Fibroblast of mammary gland (primary cell): ENCODE data around the gene NR5A2.

Experiments
- DNase-seq: peaks from one replicate; pipeline ENCODE4 v3.0.0-alpha.2; 2010; ENCODE audit warnings: low read depth
- H3K4me3 ChIP-seq: 2 replicates; pipeline ENCODE4 v1.5.1; 2011; ENCODE audit warnings: low read depth, mild to moderate bottlenecking, low read length, moderate library complexity; ENCODE audit not compliant: control insufficient read depth
- TF ChIP-seq, protein P1 (sequence below): conservative IDR thresholded peaks from 2 replicates; pipeline ENCODE4 v1.5.1; 2011; ENCODE audit warnings: low read depth, low read length, inconsistent platforms; ENCODE audit not compliant: control insufficient read depth, insufficient read depth

NR5A2 gene

DNA sequence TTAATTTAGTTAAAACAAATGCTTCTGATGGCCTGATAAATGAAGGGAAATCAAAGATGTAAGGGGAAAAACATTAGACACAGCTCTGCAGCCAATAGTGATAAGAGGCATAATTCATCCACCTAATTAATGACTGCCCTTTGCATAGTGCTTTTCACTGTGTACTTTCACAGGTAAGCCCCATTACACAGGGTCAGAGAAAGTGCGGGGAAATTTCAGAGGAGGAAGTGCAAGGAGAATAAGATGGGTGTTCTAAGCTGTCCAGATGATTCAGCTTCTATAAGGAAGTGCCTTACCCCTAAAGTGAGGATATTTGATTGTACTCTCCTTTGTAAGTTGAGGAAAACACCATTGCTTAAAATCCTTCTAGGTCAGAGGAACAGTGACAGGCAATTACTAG is 88.0 kb downstream of the NR5A2 start:
- TF ChIP-seq, protein P1, sequence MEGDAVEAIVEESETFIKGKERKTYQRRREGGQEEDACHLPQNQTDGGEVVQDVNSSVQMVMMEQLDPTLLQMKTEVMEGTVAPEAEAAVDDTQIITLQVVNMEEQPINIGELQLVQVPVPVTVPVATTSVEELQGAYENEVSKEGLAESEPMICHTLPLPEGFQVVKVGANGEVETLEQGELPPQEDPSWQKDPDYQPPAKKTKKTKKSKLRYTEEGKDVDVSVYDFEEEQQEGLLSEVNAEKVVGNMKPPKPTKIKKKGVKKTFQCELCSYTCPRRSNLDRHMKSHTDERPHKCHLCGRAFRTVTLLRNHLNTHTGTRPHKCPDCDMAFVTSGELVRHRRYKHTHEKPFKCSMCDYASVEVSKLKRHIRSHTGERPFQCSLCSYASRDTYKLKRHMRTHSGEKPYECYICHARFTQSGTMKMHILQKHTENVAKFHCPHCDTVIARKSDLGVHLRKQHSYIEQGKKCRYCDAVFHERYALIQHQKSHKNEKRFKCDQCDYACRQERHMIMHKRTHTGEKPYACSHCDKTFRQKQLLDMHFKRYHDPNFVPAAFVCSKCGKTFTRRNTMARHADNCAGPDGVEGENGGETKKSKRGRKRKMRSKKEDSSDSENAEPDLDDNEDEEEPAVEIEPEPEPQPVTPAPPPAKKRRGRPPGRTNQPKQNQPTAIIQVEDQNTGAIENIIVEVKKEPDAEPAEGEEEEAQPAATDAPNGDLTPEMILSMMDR, result no peak
- DNase-seq, result no peak
- H3K4me3 ChIP-seq, result no peak overlapping the region

DNA sequence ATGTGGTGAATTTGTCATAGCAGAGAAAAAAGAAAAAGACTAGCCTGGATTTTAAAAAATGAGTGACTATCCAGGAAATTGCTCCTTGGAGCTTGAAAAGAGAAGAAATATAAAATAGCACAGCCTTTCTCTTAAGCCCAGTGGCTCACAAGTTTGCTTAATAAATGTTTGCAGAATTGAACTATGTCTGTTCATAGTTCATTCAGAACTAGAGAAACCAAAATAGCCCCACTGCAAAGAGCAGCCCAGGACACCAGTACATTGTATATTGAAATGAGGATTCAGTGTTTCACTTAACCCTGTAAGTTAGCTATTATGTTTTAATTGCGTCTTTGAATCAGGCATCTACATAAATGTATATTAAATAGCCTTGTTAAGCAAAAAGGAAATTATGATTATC is 88.8 kb downstream of the NR5A2 start:
- TF ChIP-seq, protein P1, result no peak
- no peak for DNase-seq

DNA sequence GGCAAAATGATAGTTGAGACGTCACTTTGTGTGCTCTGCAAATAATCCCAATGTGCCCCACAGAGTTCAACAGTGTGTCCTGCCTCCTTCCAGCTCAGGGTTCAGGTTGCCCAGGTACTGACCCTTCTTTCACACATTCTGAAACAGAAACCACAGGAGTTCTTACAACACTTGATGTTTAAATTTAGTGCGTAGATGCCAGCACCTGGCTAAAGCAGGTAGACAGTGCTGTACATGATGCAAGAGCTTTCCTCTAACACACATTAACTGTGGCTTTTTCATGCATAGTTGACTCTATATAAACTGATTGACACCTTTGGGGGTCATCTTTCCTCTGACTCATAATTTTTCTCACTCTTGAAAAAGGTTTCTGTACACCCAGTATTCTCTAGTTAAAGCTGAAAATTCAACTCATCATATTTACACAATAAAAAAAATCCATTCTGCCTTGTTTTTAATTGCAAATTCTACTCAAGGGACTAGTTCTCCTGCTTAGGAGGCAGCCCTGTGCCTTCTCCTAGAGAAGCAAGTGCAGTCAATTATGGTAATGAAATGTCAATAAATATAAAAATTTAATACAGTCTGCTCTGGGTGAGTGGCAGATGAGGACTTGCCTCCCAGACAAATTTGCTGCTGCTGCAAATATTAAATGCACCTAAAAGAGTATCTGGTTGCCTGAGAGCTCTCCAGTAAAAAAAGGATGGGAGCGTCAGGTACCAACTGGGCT is 91.4 kb downstream of the NR5A2 start:
- no peak for DNase-seq
- no peak overlapping the region for H3K4me3 ChIP-seq
- TF ChIP-seq, protein P1, result no peak

More for the DNA sequence above, 88.8 kb downstream of the NR5A2 start:
- no peak overlapping the region for H3K4me3 ChIP-seq

DNA sequence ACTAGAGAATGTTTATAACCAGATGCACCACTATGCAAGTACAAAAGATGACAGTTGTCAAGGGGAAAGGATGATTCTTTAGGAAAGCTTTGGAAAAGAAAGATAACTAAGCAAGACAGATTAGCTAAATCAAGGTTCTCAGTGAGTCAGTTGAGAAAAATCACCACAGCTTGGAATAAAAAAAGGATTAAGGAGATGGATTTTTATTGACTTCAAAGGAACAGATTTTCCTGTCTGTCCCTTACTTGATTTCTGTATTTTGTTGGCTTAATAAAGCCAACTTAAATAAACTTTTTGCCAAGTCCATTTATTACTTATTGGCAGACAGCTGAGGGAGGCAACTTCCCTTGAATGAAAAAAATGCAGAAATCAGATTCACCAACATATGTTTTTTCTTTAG is 93.9 kb downstream of the NR5A2 start:
- TF ChIP-seq, protein P1, result no peak
- DNase-seq, result no peak
- H3K4me3 ChIP-seq, result no peak overlapping the region

DNA sequence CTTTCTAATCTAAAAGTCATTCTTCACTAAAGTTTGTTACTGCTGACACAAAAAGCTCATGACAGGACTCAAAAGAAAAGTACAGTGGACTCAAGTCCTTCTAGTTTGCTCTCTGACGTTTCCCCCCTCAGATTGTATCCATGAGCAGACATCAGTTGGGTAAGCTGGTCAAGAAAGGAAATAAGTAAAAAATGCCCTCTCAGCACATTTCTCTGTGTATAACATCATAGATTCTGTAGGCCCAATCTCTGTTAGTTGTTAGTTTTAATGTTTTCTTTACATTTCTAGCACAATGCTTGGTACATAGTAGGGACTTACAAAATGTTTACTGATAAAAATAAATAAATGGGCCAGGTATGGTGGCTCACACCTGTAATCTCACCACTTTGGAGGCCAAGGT is 96.8 kb downstream of the NR5A2 start:
- no peak for DNase-seq
- H3K4me3 ChIP-seq, result no peak overlapping the region
- TF ChIP-seq, protein P1, result no peak

DNA sequence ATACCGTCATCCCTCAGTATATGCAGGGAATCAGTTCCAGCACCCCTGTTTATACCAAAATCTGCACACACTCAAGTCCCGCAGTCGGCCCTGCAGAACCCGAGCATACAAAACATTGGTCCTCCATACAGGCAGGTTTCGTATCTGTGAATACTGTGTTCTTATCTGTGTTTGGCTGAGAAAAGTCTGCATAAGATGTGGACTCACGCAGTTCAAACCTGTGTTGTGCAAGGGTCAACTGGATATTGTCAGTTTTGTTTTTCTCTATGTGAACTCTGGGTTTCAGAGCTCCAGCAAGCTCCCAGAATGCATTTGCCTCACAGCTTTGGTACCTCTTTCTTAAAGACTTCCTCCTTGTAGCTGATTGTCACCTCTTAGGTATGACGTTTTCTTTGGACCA is 100.6 kb downstream of the NR5A2 start:
- H3K4me3 ChIP-seq, result no peak overlapping the region
- TF ChIP-seq, protein P1, result no peak
- no peak for DNase-seq
